ENCODE measurements around the gene DDIAS. TPM values are rescaled to one million over a fixed set of nuclear protein-coding genes. Genes with fewer than 3 reads are reported as not detected.
"Not testable (repeated sequence)": the region's sequence is repeated elsewhere in the genome, so short reads cannot be mapped to it uniquely, and the experiment has no call there.

Gene DDIAS
- polyA plus RNA-seq, 1 donor from 2014 or later: 0.26 TPM

- H4K20me1 ChIP-seq (ENCODE audit: insufficient read depth); H3K4me3 ChIP-seq (ENCODE audit: low read length); H3K36me3 ChIP-seq (ENCODE audit: insufficient read depth, low read length); H3K27me3 ChIP-seq (ENCODE audit: insufficient read depth, low read depth, low read length); H3F3A ChIP-seq (ENCODE audit: insufficient read depth, low read length, poor library complexity, severe bottlenecking); H3K27ac ChIP-seq (ENCODE audit: low read length); H3K9ac ChIP-seq (ENCODE audit: low read length); H3K4me2 ChIP-seq (ENCODE audit: low read length); H2AFZ ChIP-seq (ENCODE audit: low read depth, low read length); H3K9me2 ChIP-seq (ENCODE audit: insufficient read depth, low read length); H3K79me2 ChIP-seq (replicated peaks; ENCODE audit: insufficient read depth, low read length); H3K9me3 ChIP-seq (ENCODE audit: low read length): not testable (repeated sequence)
Observed at GRCh38 chr11:82922396-82923173, 21.0 kb downstream of the DDIAS start.

DNA sequence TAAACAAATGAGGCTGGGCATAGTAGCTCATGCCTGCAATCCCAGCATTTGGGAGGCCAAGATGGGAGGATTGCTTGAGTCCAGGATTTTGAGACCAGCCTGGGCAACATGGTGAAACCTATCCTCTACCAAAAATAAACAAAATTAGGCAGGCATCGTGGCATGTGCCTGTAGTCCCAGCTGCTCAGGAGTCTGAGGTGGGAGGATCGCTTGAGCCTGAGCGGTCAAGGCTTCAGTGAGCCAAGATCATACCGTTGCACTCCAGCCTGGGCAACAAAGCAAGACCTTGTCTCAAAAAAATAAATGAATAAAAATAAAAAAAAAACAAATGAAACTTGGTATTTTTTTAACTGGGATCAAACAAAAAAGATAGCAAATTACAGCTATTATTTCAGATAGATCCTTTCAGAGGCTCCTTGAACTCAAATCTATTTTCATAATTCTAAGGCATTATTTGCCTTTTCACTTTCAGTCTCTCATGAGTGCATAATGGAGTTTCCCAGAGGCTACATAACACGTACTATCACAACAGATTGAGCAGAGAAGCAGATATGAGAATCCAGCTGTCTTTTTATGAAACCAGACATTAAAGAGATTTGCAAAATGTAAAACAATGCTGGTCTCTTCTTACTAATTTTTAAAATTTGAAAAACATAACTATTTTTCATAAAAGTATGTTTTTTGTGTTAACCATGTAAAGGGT, 23.1 kb downstream of the DDIAS start:
- H3K36me3 ChIP-seq (ENCODE audit: insufficient read depth, low read length): no peaks in the 10 kb centered on the region
- H3K4me3 ChIP-seq (ENCODE audit: low read length): no peak overlapping the region
- TF ChIP-seq, protein P1, sequence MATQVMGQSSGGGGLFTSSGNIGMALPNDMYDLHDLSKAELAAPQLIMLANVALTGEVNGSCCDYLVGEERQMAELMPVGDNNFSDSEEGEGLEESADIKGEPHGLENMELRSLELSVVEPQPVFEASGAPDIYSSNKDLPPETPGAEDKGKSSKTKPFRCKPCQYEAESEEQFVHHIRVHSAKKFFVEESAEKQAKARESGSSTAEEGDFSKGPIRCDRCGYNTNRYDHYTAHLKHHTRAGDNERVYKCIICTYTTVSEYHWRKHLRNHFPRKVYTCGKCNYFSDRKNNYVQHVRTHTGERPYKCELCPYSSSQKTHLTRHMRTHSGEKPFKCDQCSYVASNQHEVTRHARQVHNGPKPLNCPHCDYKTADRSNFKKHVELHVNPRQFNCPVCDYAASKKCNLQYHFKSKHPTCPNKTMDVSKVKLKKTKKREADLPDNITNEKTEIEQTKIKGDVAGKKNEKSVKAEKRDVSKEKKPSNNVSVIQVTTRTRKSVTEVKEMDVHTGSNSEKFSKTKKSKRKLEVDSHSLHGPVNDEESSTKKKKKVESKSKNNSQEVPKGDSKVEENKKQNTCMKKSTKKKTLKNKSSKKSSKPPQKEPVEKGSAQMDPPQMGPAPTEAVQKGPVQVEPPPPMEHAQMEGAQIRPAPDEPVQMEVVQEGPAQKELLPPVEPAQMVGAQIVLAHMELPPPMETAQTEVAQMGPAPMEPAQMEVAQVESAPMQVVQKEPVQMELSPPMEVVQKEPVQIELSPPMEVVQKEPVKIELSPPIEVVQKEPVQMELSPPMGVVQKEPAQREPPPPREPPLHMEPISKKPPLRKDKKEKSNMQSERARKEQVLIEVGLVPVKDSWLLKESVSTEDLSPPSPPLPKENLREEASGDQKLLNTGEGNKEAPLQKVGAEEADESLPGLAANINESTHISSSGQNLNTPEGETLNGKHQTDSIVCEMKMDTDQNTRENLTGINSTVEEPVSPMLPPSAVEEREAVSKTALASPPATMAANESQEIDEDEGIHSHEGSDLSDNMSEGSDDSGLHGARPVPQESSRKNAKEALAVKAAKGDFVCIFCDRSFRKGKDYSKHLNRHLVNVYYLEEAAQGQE (IDR thresholded peaks at IDR 0.05; ENCODE audit: borderline replicate concordance): no peak
- TF ChIP-seq CTCF (IDR thresholded peaks at IDR 0.05; ENCODE audit: poor library complexity, severe bottlenecking) (no peak), EZH2 (IDR thresholded peaks at IDR 0.05; ENCODE audit: borderline replicate concordance, insufficient read depth, low read length, poor library complexity, severe bottlenecking) (no peak), EP300 (conservative IDR thresholded peaks at IDR 0.05; ENCODE audit: poor library complexity, severe bottlenecking) (no peak), RAD21 (conservative IDR thresholded peaks at IDR 0.05) (no peak), SMC3 (conservative IDR thresholded peaks at IDR 0.05; ENCODE audit: poor library complexity) (no peak), POLR2AphosphoS5 (IDR thresholded peaks at IDR 0.05) (no peak), MXI1 (conservative IDR thresholded peaks at IDR 0.05; ENCODE audit: poor library complexity, severe bottlenecking) (no peak), TAF1 (IDR thresholded peaks at IDR 0.05; ENCODE audit: low read depth) (no peak)
- H3F3A ChIP-seq (ENCODE audit: insufficient read depth, low read length, poor library complexity, severe bottlenecking): no peaks in the 10 kb centered on the region
- H4K20me1 ChIP-seq (ENCODE audit: insufficient read depth): no peaks in the 10 kb centered on the region
- H3K27me3 ChIP-seq (ENCODE audit: insufficient read depth, low read depth, low read length): no peaks in the 10 kb centered on the region
- no peak overlapping the region for H3K27ac ChIP-seq (ENCODE audit: low read length)
- no peak overlapping the region for H3K4me2 ChIP-seq (ENCODE audit: low read length)
- no peak overlapping the region for H3K9ac ChIP-seq (ENCODE audit: low read length)
- H2AFZ ChIP-seq (ENCODE audit: low read depth, low read length): no peak overlapping the region
- H3K9me2 ChIP-seq (ENCODE audit: insufficient read depth, low read length): no peaks in the 10 kb centered on the region
- H3K79me2 ChIP-seq (replicated peaks; ENCODE audit: insufficient read depth, low read length): no peaks in the 10 kb centered on the region
- no peaks in the 10 kb centered on the region for H3K9me3 ChIP-seq (ENCODE audit: low read length)

Measured in neural cell (in vitro differentiated cells).